ENCODE measurements around the gene UNC13D.
"Not testable (repeated sequence)": the region's sequence is repeated elsewhere in the genome, so short reads cannot be mapped to it uniquely, and the experiment has no call there.

DNA sequence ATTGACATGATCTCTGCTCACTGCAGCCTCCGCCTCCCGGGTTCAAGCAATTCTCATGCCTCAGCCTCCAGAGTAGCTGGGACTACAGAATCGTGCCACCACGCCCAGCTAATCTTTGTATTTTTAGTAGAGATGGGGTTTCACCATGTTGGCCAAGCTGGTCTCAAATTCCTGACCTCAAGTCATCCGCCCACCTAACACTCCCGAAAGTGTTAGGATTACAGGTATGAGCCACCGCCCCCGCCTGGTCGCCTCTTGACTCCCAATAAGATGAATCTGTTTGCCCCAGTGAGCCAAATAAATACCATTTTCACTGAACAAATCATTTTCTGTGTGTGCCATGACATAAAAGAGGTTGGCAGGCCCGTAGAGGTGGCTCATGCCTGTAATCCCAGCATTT, 15.2 kb upstream of the UNC13D start:
- TF ChIP-seq, protein P1, sequence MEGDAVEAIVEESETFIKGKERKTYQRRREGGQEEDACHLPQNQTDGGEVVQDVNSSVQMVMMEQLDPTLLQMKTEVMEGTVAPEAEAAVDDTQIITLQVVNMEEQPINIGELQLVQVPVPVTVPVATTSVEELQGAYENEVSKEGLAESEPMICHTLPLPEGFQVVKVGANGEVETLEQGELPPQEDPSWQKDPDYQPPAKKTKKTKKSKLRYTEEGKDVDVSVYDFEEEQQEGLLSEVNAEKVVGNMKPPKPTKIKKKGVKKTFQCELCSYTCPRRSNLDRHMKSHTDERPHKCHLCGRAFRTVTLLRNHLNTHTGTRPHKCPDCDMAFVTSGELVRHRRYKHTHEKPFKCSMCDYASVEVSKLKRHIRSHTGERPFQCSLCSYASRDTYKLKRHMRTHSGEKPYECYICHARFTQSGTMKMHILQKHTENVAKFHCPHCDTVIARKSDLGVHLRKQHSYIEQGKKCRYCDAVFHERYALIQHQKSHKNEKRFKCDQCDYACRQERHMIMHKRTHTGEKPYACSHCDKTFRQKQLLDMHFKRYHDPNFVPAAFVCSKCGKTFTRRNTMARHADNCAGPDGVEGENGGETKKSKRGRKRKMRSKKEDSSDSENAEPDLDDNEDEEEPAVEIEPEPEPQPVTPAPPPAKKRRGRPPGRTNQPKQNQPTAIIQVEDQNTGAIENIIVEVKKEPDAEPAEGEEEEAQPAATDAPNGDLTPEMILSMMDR (IDR thresholded peaks at IDR 0.05), result not testable (repeated sequence)
- TF ChIP-seq POLR2A (IDR thresholded peaks at IDR 0.05), result not testable (repeated sequence)
